Measurements from ENCODE around the gene TSEN2. TPM values are rescaled to one million over a fixed set of nuclear protein-coding genes. Genes with fewer than 3 reads are reported as not detected.

TSEN2 gene
- total and polyA plus RNA-seq, 2 of the 4 experiments (the other 2 are of a cell fraction): 9.5 to 14.2 TPM

DNA sequence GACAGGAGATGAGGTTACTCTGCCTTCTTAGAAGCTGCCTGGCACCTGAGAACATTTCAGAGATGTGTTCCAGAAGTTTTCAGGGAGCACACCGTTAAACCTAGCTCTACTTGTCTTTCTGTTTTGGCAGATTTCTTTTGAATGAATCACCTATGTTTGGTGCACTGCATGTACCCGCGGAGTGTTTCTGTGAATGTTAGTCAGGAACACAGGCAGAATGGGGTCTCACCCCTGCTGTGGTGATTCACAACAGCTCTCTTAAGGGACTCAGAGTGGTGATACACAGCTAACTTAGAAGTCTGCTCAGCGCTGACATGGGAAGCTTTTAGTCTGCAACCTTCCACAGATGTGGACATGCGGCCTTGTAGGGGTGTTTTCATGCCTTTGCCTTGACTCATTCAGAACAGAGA lies 24.0 kb downstream of the TSEN2 start (continued):
- no peak for TF ChIP-seq SMC3 (IDR thresholded peaks at IDR 0.05; ENCODE audit: low read depth, low read length)

DNA sequence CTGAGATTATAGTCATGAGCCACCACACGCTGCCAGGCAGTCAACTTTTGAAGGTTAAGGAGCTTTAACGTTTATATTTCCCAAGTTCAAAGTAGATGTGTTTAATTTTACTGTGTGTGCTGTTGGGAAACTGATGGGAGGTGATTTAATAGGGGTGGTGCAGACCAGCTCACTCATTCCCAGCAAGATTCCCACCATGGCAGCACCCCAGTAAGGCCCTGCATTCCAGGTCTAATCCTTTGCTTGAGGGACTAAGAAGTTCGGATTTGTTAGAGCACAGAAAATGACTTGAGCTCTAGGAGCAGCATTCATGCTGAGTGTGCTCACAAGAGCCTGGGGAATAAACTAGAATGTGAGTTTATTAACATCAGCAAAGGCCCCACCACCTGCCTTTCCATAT lies 25.2 kb downstream of the TSEN2 start:
- intact Hi-C loops (cut with micrococcal nuclease): loop anchor here (1.0 to 5.0 kb wide), 2 partner anchors 48 to 374 kb away; partner anchors contain the start of gene MKRN2
- Histone ChIP-seq H3K9me1 (ENCODE audit: insufficient read depth, low read length) (peaks cover 16% of the 10 kb centered on the region), H3K4me3 (ENCODE audit: insufficient read depth, low read depth, low read length) (no peak overlapping the region), H4K5ac (ENCODE audit: low read depth, low read length) (no peak overlapping the region), H3K4ac (ENCODE audit: low read depth, low read length) (0 out of 2 replicates have a peak overlapping the region, but pooled peaks have one; percentile 46), H2BK120ac (ENCODE audit: low read depth, low read length) (no peak overlapping the region), H2BK15ac (ENCODE audit: low read depth, low read length) (no peak overlapping the region), H3K9me3 (ENCODE audit: control insufficient read depth, insufficient read depth, low read length) (no peaks in the 10 kb centered on the region), H4K91ac (ENCODE audit: insufficient read depth, low read depth, low read length) (peak overlapping the region; percentile 18; the same call in 1 of the 2 replicates), H2AFZ (replicated peaks; ENCODE audit: low read length, poor library complexity) (no peak overlapping the region), H3K18ac (ENCODE audit: low read depth, low read length) (no peak overlapping the region), H3K4me2 (ENCODE audit: low read depth, low read length) (no peak overlapping the region), H3K9ac (ENCODE audit: low read depth, low read length) (no peak overlapping the region), H2AK5ac (ENCODE audit: low read depth, low read length) (peak overlapping the region; percentile 77), H4K8ac (ENCODE audit: low read depth in 2 of 2, low read length in 2 of 2) (no peak overlapping the region), H2BK20ac (ENCODE audit: low read depth, low read length) (no peak overlapping the region), H2BK5ac (ENCODE audit: low read depth, low read length, poor library complexity, severe bottlenecking) (no peak overlapping the region), H3K4me1 (ENCODE audit: control insufficient read depth, insufficient read depth, low read length) (peaks cover 12% of the 10 kb centered on the region), H2AK9ac (replicated peaks; ENCODE audit: low read depth, low read length, poor library complexity) (no peak overlapping the region), H3K36me3 (ENCODE audit: control insufficient read depth, insufficient read depth, low read length) (peaks cover 1% of the 10 kb centered on the region; the same call in 1 of the 2 replicates), H3K27ac (ENCODE audit: insufficient read depth, low read length) (peak overlapping the region; percentile 26; the same call in 1 of the 2 replicates), H3K23ac (ENCODE audit: low read depth, low read length) (no peak overlapping the region), H3K56ac (ENCODE audit: extremely low read depth, insufficient read depth, low read length) (no peak overlapping the region), H4K20me1 (ENCODE audit: insufficient read depth, low read length) (peaks cover 6% of the 10 kb centered on the region; the same call in 1 of the 2 replicates), H3K14ac (replicated peaks; ENCODE audit: low read depth, low read length) (0 out of 2 replicates have a peak overlapping the region, but pooled peaks have one; percentile 19), H3K27me3 (ENCODE audit: control insufficient read depth, insufficient read depth, low read length) (no peaks in the 10 kb centered on the region), H3K79me1 (ENCODE audit: low read depth in 1 of 2, low read length in 2 of 2) (peaks cover 0 to 8% of the 10 kb centered on the region in 2 experiments; a peak in 2 of 4 replicates)
- ATAC-seq (ENCODE audit: low read depth) (no peak), DNase-seq (no peak)
- ChIA-PET CTCF (no interaction called here), POLR2A (ENCODE audit: unreplicated experiment) (no interaction called here)
- in situ Hi-C loops (cut with MboI; ENCODE audit: low sequenced_read_pairs): no loop called here
- TF ChIP-seq, protein P1, sequence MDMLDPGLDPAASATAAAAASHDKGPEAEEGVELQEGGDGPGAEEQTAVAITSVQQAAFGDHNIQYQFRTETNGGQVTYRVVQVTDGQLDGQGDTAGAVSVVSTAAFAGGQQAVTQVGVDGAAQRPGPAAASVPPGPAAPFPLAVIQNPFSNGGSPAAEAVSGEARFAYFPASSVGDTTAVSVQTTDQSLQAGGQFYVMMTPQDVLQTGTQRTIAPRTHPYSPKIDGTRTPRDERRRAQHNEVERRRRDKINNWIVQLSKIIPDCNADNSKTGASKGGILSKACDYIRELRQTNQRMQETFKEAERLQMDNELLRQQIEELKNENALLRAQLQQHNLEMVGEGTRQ (IDR thresholded peaks at IDR 0.05; ENCODE audit: low read depth, low read length): no peak
- no peak for TF ChIP-seq MAZ (IDR thresholded peaks at IDR 0.05; ENCODE audit: borderline replicate concordance, low read depth, low read length)
- TF ChIP-seq RAD21 (IDR thresholded peaks at IDR 0.05; ENCODE audit: low read length): no peak
- TF ChIP-seq RFX5 (IDR thresholded peaks at IDR 0.05; ENCODE audit: low read depth, low read length): no peak
- dilution Hi-C loops (cut with HindIII; ENCODE audit: low sequenced_read_pairs, unreplicated experiment): no loop called here
- no TSS peak for BruUV-seq (replicated peaks)
- WGBS, 2 experiments (ENCODE audit: extremely low coverage in 2 of 2, insufficient read length in 1 of 2): no CpG with 5 or more reads among the region's 3 CpGs

Measured in IMR-90 (cell line).